Measurements from ENCODE around the gene FAM184B. TPM values are rescaled to one million over a fixed set of nuclear protein-coding genes. Genes with fewer than 3 reads are reported as not detected.

FAM184B gene
- total RNA-seq, 1 experiment from 2014 or later, result 0.09 TPM

- no peak for DNase-seq
- Histone ChIP-seq H4K20me1 (ENCODE audit: control insufficient read depth, insufficient read depth, insufficient read length) (no peaks in the 10 kb centered on the region), H3K23ac (ENCODE audit: insufficient read length, low read depth, low read length) (no peak overlapping the region), H3K79me1 (ENCODE audit: insufficient read depth, low read depth, low read length, poor library complexity, severe bottlenecking) (no peaks in the 10 kb centered on the region), H3K4ac (ENCODE audit: low read depth, low read length) (no peak overlapping the region), H3K18ac (ENCODE audit: insufficient read length, low read depth, low read length) (no peak overlapping the region), H4K5ac (ENCODE audit: insufficient read length, low read depth, low read length) (no peak overlapping the region), H3K27me3 (ENCODE audit: insufficient read depth, low read length) (no peaks in the 10 kb centered on the region), H3K4me1 (ENCODE audit: insufficient read depth, low read length) (no peaks in the 10 kb centered on the region), H3K27ac (ENCODE audit: insufficient read length, low read depth, low read length) (no peak overlapping the region), H4K91ac (ENCODE audit: insufficient read length, low read depth, low read length) (no peak overlapping the region), H3K4me2 (ENCODE audit: insufficient read depth, insufficient read length, low read length) (no peak overlapping the region), H3K9me3 (ENCODE audit: control insufficient read depth, low read depth, low read length) (peaks cover 2% of the 10 kb centered on the region), H2BK20ac (ENCODE audit: low read depth, low read length, poor library complexity, severe bottlenecking) (no peak overlapping the region), H3K56ac (ENCODE audit: insufficient read length, low read depth, low read length) (no peak overlapping the region), H4K8ac (replicated peaks; ENCODE audit: insufficient read length, low read depth, low read length) (no peak overlapping the region), H3T11ph (ENCODE audit: low read length) (no peak overlapping the region), H3K14ac (ENCODE audit: insufficient read depth, low read length) (no peak overlapping the region), H2BK120ac (ENCODE audit: low read depth, low read length, poor library complexity, severe bottlenecking) (no peak overlapping the region), H2BK5ac (ENCODE audit: insufficient read length, low read length) (no peak overlapping the region), H3K23me2 (ENCODE audit: insufficient read length, low read depth, low read length, poor library complexity, severe bottlenecking) (no peaks in the 10 kb centered on the region), H2AK5ac (ENCODE audit: insufficient read length, low read length) (no peak overlapping the region), H2BK15ac (ENCODE audit: low read depth, low read length) (no peak overlapping the region), H2AFZ (ENCODE audit: low read length) (no peak overlapping the region), H2BK12ac (ENCODE audit: insufficient read length, low read depth, low read length) (no peak overlapping the region), H3K9ac (ENCODE audit: extremely low read depth, insufficient read length, low read length) (no peak overlapping the region), H3K79me2 (ENCODE audit: insufficient read depth, low read length) (no peaks in the 10 kb centered on the region)
- Mint-ChIP-seq H3K27ac (no peak overlapping the region), H3K9me3 (peaks cover 12 to 16% of the 10 kb centered on the region in 2 experiments; a peak in 4 of 5 replicates), H3K4me3 (no peak overlapping the region), H3K36me3 (ENCODE audit: insufficient read depth in 1 of 3, low read depth in 3 of 3) (peaks cover 0 to 8% (median 7%) of the 10 kb centered on the region in 3 experiments; a peak in 2 of 7 replicates), H3K27me3 (ENCODE audit: low read depth) (peaks cover 4% of the 10 kb centered on the region), H3K4me1 (no peaks in the 10 kb centered on the region)
- no CpG with 5 or more reads among the region's 4 CpGs for WGBS (ENCODE audit: extremely low coverage, insufficient read length, low lambda C conversion rate)
- TF ChIP-seq, protein P1, sequence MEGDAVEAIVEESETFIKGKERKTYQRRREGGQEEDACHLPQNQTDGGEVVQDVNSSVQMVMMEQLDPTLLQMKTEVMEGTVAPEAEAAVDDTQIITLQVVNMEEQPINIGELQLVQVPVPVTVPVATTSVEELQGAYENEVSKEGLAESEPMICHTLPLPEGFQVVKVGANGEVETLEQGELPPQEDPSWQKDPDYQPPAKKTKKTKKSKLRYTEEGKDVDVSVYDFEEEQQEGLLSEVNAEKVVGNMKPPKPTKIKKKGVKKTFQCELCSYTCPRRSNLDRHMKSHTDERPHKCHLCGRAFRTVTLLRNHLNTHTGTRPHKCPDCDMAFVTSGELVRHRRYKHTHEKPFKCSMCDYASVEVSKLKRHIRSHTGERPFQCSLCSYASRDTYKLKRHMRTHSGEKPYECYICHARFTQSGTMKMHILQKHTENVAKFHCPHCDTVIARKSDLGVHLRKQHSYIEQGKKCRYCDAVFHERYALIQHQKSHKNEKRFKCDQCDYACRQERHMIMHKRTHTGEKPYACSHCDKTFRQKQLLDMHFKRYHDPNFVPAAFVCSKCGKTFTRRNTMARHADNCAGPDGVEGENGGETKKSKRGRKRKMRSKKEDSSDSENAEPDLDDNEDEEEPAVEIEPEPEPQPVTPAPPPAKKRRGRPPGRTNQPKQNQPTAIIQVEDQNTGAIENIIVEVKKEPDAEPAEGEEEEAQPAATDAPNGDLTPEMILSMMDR (conservative IDR thresholded peaks at IDR 0.05), result no peak
Measured at GRCh38 chr4:17770845-17771244, 10.6 kb downstream of the FAM184B start.
